Right atrium auricular region (tissue), 2 donors: ENCODE measurements around the gene C11orf24. TPM values are rescaled to one million over a fixed set of nuclear protein-coding genes. Genes with fewer than 3 reads are reported as not detected.

Experiments
- DNase-seq: peaks from one replicate; pipeline ENCODE4 v3.0.0-alpha.2; 2019; ENCODE audit warnings: low spot score
- H3K27ac ChIP-seq, 2 donors: fragments of 200-600 bp; sonication (generic); 1 replicate in 1 of 2; 2 replicates in 1 of 2; pipeline ENCODE4 v1.5.1; 2016 to 2019
- H3K27me3 ChIP-seq, 2 donors: fragments of 200-600 bp; sonication (generic); one replicate each; pipeline versions ENCODE4 v1.5.1 to v1.6.0; 2017 to 2019
- H3K36me3 ChIP-seq: fragments of 200-600 bp; sonication (generic); one replicate; pipeline ENCODE4 v1.5.1; 2016
- H3K4me1 ChIP-seq, 2 donors: fragments of 200-600 bp; sonication (generic); one replicate each; pipeline versions ENCODE4 v1.5.1 to v1.6.0; 2017 to 2019
- H3K4me3 ChIP-seq, 2 donors: fragments of 200-600 bp; sonication (generic); 1 replicate in 1 of 2; 2 replicates in 1 of 2; pipeline ENCODE4 v1.5.1; 2017 to 2019; ENCODE audit warnings: mild to moderate bottlenecking in 1 of 2, moderate library complexity in 1 of 2
- H3K9me3 ChIP-seq, 2 donors: fragments of 200-600 bp; sonication (generic); one replicate each; pipeline ENCODE4 v1.5.1; 2019
- total RNA-seq, 2 donors: library from RNA; depleted of rRNA; stranded (reverse); fragments of >200 nt; gene quantifications; one replicate each; pipeline ENCODE4 v1.1.0, GENCODE V29; 2016
- TF ChIP-seq, protein P1 (sequence below), 2 donors: fragments of 200-600 bp; sonication (generic); IDR thresholded peaks; one replicate each; pipeline ENCODE4 v1.5.1; 2019; ENCODE audit warnings: antibody characterized with exemption in 2 of 2

The C11orf24 gene
- total RNA-seq, 2 donors from 2014 or later, result 20.4 to 21.3 TPM

DNA sequence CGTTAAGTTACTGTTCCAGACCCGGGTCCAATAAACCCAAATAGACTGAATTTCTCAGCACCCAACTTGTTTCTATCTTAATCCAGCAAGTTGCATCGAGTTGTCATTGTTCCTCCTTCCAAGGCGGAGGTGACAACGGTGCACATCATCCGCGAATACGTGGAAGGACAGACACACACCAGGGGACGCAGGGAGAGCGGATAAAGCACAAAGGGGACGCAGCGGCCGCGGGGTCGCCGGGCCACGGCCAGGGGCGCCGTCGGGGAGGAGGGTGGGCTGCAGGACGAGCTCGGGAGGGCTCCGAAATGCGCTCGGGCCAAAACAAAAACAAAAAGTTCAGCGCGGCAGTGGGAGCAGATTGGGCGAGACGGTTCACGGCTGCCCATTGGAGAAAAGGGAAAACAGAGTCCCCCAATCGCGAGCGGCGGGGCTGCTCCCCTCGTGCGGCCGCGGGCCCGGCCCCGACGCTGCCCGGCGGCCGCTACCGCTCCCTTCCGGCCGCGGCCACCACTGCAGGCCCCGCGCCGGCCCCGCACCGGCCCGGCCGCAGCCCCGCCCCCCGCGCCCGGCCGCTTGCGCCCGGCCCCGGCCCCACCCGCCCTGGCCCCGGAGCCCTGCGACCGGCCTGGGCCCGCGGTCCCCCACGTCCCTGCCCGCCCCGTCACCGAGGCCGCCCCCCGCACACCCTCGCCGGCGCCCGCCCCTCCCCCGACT, 59.2 kb downstream of the C11orf24 start:
- H3K4me1 ChIP-seq, result peaks cover 0 to 56% of the 10 kb centered on the region in 2 donors
- DNase-seq, result peak; percentile 76

DNA sequence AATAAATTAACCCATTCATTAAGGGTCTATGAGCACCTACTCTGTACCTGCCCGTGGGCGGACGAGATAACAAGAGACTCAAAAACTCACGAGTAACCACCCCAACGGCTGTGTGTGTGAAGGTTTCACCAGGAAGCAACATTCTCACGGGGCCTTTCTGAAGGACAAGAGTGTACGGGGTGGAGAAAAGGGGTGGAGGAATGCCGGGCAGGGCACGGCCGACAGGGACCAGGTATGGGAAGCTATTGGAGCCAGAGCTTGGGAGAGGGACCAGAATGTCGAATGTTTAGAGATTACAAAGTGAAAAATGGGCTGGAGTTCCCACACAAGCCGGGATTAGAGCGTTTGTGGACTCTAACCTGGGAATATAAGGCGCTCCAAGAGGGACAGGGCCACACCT, 60.2 kb downstream of the C11orf24 start:
- H3K4me1 ChIP-seq, result peaks cover 0 to 67% of the 10 kb centered on the region in 2 donors
- H3K36me3 ChIP-seq, result no peaks in the 10 kb centered on the region
- peak overlapping the region; percentile 80 to 88 for H3K4me3 ChIP-seq
- DNase-seq, result no peak
- no peaks in the 10 kb centered on the region for H3K27me3 ChIP-seq
- no peaks in the 10 kb centered on the region for H3K9me3 ChIP-seq
- peak overlapping the region in 1 of 2 donors; percentile 82 for H3K27ac ChIP-seq
- TF ChIP-seq, protein P1, sequence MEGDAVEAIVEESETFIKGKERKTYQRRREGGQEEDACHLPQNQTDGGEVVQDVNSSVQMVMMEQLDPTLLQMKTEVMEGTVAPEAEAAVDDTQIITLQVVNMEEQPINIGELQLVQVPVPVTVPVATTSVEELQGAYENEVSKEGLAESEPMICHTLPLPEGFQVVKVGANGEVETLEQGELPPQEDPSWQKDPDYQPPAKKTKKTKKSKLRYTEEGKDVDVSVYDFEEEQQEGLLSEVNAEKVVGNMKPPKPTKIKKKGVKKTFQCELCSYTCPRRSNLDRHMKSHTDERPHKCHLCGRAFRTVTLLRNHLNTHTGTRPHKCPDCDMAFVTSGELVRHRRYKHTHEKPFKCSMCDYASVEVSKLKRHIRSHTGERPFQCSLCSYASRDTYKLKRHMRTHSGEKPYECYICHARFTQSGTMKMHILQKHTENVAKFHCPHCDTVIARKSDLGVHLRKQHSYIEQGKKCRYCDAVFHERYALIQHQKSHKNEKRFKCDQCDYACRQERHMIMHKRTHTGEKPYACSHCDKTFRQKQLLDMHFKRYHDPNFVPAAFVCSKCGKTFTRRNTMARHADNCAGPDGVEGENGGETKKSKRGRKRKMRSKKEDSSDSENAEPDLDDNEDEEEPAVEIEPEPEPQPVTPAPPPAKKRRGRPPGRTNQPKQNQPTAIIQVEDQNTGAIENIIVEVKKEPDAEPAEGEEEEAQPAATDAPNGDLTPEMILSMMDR (IDR thresholded peaks at IDR 0.05), result no peak

More for the DNA sequence above, 59.2 kb downstream of the C11orf24 start:
- peak overlapping the region; percentile 80 to 88 for H3K4me3 ChIP-seq
- no peaks in the 10 kb centered on the region for H3K9me3 ChIP-seq
- peak overlapping the region; percentile 97 to 98 for H3K27ac ChIP-seq
- H3K36me3 ChIP-seq, result no peaks in the 10 kb centered on the region
- H3K27me3 ChIP-seq, result no peaks in the 10 kb centered on the region
- TF ChIP-seq, protein P1 (IDR thresholded peaks at IDR 0.05), result peak in 1 of 2 donors; percentile 38

Other genes with a start within 250 kb of the C11orf24 start
- 100 to 1,000 TPM; 436 to 568 TPM for gene NDUFS8, start 241.3 kb downstream of the C11orf24 start, total RNA-seq
- gene TCIRG1, start 232.9 kb downstream of the C11orf24 start, total RNA-seq, result 10 to 100 TPM; 19.2 to 50.7 TPM
- 10 to 100 TPM in 1 of 2 donors, 1 to 10 TPM in 1; 6.1 to 10.3 TPM for gene CHKA, start 150.6 kb downstream of the C11orf24 start, total RNA-seq
- gene KMT5B, start 58.7 kb downstream of the C11orf24 start, total RNA-seq, result 10 to 100 TPM; 20.2 to 20.5 TPM
- gene LRP5, start 40.6 kb upstream of the C11orf24 start, total RNA-seq, result 10 to 100 TPM; 34.6 to 60.9 TPM
- gene PPP6R3, start 188.8 kb upstream of the C11orf24 start, total RNA-seq, result 10 to 100 TPM; 81.1 to 95.2 TPM